ENCODE data around the gene ST6GAL1. TPM values are rescaled to one million over a fixed set of nuclear protein-coding genes. Genes with fewer than 3 reads are reported as not detected.

The ST6GAL1 gene
- total and polyA plus RNA-seq, 2 of the 13 experiments (the other 11 are each of a cell fraction or from before 2014, with no cell fraction given), result 79.9 to 164 TPM

- peak in 1 of 2 experiments; percentile 69; a peak in 1 of 4 replicates for TF ChIP-seq ATF4 (CRISPR knock-in tag; IDR thresholded peaks at IDR 0.05)
- TF ChIP-seq ZNF567 (CRISPR knock-in tag; IDR thresholded peaks at IDR 0.05; ENCODE audit: borderline replicate concordance), result no peak
- TF ChIP-seq AHR (CRISPR knock-in tag; IDR thresholded peaks at IDR 0.05), result 0 out of 2 replicates have a peak, but pooled peaks have one; percentile 26
- TF ChIP-seq ZNF546 (CRISPR knock-in tag; conservative IDR thresholded peaks at IDR 0.05), result no peak
- no peak for TF ChIP-seq ZNF432 (CRISPR knock-in tag; IDR thresholded peaks at IDR 0.05; ENCODE audit: borderline replicate concordance)
- no peak for TF ChIP-seq SALL2 (CRISPR knock-in tag; IDR thresholded peaks at IDR 0.05)
- peak; percentile 81; the same call in 1 of the 2 replicates for TF ChIP-seq MEIS2 (CRISPR knock-in tag; IDR thresholded peaks at IDR 0.05)
- TF ChIP-seq TBL1XR1 (IDR thresholded peaks at IDR 0.05; ENCODE audit: borderline replicate concordance, low read length, partially characterized antibody), result no peak
- TF ChIP-seq CSRNP1 (CRISPR knock-in tag; IDR thresholded peaks at IDR 0.05), result peak; percentile 68; the same call in 1 of the 2 replicates
- TF ChIP-seq ZIK1 (CRISPR knock-in tag; IDR thresholded peaks at IDR 0.05; ENCODE audit: borderline replicate concordance, low read depth), result 0 out of 2 replicates have a peak, but pooled peaks have one; percentile 71
- no peak for TF ChIP-seq ZNF737 (CRISPR knock-in tag; IDR thresholded peaks at IDR 0.05; ENCODE audit: borderline replicate concordance)
- TF ChIP-seq ZNF296 (CRISPR knock-in tag; conservative IDR thresholded peaks at IDR 0.05), result no peak
- TF ChIP-seq PHF8 (CRISPR knock-in tag; IDR thresholded peaks at IDR 0.05), result 0 out of 2 replicates have a peak, but pooled peaks have one; percentile 36
- no peak for TF ChIP-seq ZNF776 (CRISPR knock-in tag; IDR thresholded peaks at IDR 0.05)
- peak; percentile 40; the same call in 1 of the 2 replicates for TF ChIP-seq PRDM10 (CRISPR knock-in tag; IDR thresholded peaks at IDR 0.05; ENCODE audit: low read depth)
- peak; percentile 88 for TF ChIP-seq MEF2D (CRISPR knock-in tag; IDR thresholded peaks at IDR 0.05)
- peak; percentile 74 for TF ChIP-seq MAX (IDR thresholded peaks at IDR 0.05)
- TF ChIP-seq ZNF800 (CRISPR knock-in tag; IDR thresholded peaks at IDR 0.05), result peak; percentile 73; the same call in 1 of the 2 replicates
- no peak for TF ChIP-seq U2AF2 (IDR thresholded peaks at IDR 0.05; ENCODE audit: low read depth, low read length)
- no peak for TF ChIP-seq ZNF34 (CRISPR knock-in tag; IDR thresholded peaks at IDR 0.05; ENCODE audit: borderline replicate concordance)
Observed at GRCh38 chr3:186974824-186975313, 44.5 kb downstream of the ST6GAL1 start (continued).

Data from HepG2 (cell line).